ENCODE data around the gene NTRK2.

GRCh38 chr9:84821431-84821830 lies 151.9 kb downstream of the NTRK2 start:
- TF ChIP-seq CTCF (conservative IDR thresholded peaks at IDR 0.05; ENCODE audit: low read length) (no peak), EZH2phosphoT487 (IDR thresholded peaks at IDR 0.05; ENCODE audit: borderline replicate concordance, low read depth, low read length) (no peak)

All from OCI-LY7 (cell line).